Stimulated activated memory B cell treated with anti-CD40 and anti-IgM and Interleukin-4, amounts not matched to agents 10 μg/mL and 1 μg/mL and 100 μg/mL, for 72 hours (primary cell): ENCODE results near the gene MAMDC4.
A peak's percentile ranks its signal among the peaks of the same experiment; 100 is the strongest.

Experiments
- ATAC-seq: fragments of 150-1000 bp; cut with Tn5 transposase; 2 replicates; pipeline ENCODE4 v1.10.0; 2021
- H3K27ac Mint-ChIP-seq: one replicate; pipeline ENCODE4 v1.8.0; 2022; ENCODE audit warnings: mild to moderate bottlenecking, mixed read lengths
- H3K27me3 Mint-ChIP-seq: one replicate; pipeline ENCODE4 v1.8.0; 2022; ENCODE audit warnings: mixed read lengths
- H3K36me3 Mint-ChIP-seq: one replicate; pipeline ENCODE4 v1.8.0; 2022; ENCODE audit warnings: mixed read lengths
- H3K4me1 Mint-ChIP-seq: one replicate; pipeline ENCODE4 v1.8.0; 2022; ENCODE audit warnings: mixed read lengths
- H3K4me3 Mint-ChIP-seq: one replicate; pipeline ENCODE4 v1.8.0; 2022; ENCODE audit warnings: mild to moderate bottlenecking, moderate library complexity, mixed read lengths
- H3K9me3 Mint-ChIP-seq: one replicate; pipeline ENCODE4 v1.8.0; 2022; ENCODE audit warnings: mixed read lengths

The MAMDC4 gene

DNA sequence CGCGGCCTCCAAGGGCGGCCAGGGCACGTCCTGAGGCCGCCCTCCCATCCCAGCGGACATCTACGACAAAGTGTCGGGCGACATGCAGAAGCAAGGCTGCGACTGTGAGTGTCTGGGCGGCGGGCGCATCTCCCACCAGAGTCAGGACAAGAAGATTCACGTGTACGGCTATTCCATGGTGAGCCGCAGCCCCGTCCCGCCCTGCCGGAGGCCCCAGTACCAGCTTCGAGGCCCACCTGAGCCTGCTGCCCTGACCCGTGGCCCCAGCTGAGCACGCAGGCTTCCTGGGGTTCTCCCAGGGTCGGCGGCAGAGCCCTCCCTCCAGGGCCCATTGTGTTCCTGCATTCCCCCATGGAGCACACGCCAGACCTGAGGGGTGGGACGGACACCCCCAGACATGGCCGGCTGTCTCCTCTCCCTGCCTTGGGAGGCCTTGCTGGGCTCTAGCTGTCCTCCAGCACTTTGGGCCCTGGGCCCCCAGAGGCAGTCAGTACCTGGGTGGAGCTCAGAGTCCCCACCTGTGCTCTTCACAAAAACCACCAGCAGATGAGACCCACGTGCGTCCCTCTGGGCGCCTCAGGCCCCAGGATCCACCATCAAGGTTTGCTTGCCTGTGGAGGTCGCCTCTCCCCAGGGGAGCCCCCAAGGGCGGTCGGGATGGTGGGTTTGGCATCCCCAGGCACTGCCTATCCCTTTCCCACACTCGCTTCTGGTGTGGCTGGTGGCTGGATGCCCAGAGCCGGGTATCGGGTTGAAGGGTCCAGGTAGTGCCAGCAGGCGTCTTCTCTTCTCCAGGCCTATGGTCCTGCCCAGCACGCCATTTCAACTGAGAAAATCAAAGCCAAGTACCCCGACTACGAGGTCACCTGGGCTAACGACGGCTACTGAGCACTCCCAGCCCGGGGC, 1.9 kb upstream of the MAMDC4 start:
- no peaks in the 10 kb centered on the region for H3K9me3 Mint-ChIP-seq
- H3K27ac Mint-ChIP-seq, result peak overlapping the region; percentile 87
- peaks cover 6% of the 10 kb centered on the region for H3K36me3 Mint-ChIP-seq
- H3K4me3 Mint-ChIP-seq, result peak overlapping the region; percentile 97
- peaks cover 26% of the 10 kb centered on the region for H3K4me1 Mint-ChIP-seq
- no peak for ATAC-seq
- H3K27me3 Mint-ChIP-seq, result peaks cover 14% of the 10 kb centered on the region

DNA sequence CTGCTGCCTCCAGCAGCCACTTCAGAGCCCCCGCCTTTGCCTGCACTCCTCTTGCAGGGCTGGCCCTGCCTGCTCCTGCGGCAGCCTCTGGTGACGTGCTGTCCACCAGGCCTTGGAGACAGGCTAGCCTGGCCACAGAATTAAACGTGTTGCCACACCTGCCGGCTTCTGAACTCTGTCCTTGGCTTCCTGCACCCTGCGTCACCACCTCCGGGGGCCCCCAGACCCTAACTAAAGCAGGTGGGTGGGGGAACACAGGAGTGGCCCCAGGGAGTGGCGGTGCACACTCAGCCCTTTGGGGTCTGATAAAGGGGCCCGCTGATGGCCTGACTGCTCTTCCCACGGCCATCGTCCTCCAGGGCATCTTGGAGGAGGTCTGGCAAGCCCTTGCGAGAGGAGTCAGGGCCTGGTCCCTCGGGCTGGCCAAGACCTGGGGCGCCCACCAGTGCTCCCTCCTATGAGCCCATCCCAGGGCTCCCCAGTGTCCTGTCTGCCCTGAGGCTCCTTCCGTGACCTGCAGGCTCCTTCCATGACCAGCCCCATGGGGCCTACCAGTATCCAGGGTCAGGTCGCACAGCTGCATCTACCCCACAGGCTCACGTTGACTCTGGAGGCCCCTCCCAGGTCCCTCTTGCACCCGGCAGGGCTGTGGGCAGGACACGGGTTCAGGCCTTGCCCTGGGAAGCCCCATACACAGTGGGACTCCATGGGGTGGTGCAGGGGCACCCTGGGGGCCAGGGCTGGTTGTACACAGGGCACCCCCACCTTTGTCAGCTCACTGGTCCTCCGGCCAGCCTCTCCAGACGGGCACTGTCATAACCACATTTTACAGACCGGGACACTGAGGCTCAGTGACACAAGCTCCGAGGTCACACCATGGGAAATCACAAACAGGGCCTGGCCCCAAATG, 1.0 kb upstream of the MAMDC4 start:
- H3K9me3 Mint-ChIP-seq, result no peaks in the 10 kb centered on the region

DNA sequence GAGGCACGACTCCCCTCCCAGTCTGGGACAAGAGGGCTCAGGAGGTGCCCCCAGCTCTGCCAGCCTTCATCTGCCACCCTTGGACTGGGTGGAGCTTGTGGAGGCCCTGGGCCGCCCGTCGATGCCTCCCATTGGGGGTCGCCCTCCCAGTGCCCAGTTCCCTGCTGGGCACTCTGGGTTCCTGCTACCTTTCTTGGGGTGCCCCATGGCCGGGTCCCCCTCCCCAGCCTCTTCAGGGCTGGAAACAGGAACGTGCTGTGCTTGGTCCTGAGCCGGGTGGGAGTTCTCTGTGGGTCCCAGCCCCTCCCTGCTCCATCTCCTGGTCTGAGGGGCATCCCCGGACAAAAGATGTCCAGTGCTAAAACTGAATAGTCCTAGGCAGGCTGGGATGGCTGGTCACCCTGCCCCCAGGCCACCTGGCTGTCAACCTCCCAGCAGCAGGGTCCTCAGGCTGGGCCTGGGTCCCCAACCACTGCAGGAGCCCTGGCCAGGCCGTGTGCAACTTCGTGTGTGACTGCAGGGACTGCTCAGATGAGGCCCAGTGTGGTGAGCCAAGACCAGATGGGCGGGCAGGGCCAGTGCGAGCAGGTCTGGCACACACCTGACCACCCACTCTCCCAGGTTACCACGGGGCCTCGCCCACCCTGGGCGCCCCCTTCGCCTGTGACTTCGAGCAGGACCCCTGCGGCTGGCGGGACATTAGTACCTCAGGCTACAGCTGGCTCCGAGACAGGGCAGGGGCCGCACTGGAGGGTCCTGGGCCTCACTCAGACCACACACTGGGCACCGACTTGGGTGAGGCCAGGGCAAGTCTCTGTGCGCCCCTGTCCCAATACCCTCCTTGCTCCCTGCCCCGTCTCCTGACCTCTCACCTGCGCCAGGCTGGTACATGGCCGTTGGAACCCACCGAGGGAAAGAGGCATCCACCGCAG, 784 bp downstream of the MAMDC4 start:
- Mint-ChIP-seq H3K36me3 (peaks cover 6% of the 10 kb centered on the region), H3K4me3 (no peak overlapping the region)

More for the DNA sequence above, 1.0 kb upstream of the MAMDC4 start:
- ATAC-seq, result no peak
- Mint-ChIP-seq H3K4me1 (peaks cover 26% of the 10 kb centered on the region), H3K36me3 (peaks cover 6% of the 10 kb centered on the region), H3K27me3 (peaks cover 14% of the 10 kb centered on the region), H3K27ac (no peak overlapping the region), H3K4me3 (peak overlapping the region; percentile 97)

DNA sequence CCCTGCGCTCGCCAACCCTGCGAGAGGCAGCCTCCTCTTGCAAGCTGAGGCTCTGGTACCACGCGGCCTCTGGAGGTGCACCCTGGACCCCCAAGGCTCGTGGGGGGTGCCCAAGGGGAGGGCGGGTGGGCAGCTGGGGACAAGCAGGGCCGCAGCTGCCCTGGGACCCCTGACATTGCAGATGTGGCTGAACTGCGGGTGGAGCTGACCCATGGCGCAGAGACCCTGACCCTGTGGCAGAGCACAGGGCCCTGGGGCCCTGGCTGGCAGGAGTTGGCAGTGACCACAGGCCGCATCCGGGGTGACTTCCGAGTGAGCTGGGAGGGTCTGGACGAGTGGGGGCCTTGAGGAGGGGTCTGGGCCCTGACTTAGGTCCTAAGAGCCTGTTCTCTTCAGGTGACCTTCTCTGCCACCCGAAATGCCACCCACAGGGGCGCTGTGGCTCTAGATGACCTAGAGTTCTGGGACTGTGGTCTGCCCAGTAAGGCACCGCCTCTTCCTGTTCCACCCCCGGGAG, 1.5 kb downstream of the MAMDC4 start:
- H3K9me3 Mint-ChIP-seq, result no peaks in the 10 kb centered on the region
- no peaks in the 10 kb centered on the region for H3K27me3 Mint-ChIP-seq
- no peak for ATAC-seq
- H3K27ac Mint-ChIP-seq, result no peak overlapping the region
- H3K36me3 Mint-ChIP-seq, result peaks cover 6% of the 10 kb centered on the region
- peaks cover 14% of the 10 kb centered on the region for H3K4me1 Mint-ChIP-seq
- H3K4me3 Mint-ChIP-seq, result no peak overlapping the region

More for the DNA sequence above, 784 bp downstream of the MAMDC4 start:
- ATAC-seq, result no peak
- Mint-ChIP-seq H3K27me3 (peaks cover 5% of the 10 kb centered on the region), H3K4me1 (peaks cover 19% of the 10 kb centered on the region), H3K9me3 (no peaks in the 10 kb centered on the region), H3K27ac (no peak overlapping the region)

DNA sequence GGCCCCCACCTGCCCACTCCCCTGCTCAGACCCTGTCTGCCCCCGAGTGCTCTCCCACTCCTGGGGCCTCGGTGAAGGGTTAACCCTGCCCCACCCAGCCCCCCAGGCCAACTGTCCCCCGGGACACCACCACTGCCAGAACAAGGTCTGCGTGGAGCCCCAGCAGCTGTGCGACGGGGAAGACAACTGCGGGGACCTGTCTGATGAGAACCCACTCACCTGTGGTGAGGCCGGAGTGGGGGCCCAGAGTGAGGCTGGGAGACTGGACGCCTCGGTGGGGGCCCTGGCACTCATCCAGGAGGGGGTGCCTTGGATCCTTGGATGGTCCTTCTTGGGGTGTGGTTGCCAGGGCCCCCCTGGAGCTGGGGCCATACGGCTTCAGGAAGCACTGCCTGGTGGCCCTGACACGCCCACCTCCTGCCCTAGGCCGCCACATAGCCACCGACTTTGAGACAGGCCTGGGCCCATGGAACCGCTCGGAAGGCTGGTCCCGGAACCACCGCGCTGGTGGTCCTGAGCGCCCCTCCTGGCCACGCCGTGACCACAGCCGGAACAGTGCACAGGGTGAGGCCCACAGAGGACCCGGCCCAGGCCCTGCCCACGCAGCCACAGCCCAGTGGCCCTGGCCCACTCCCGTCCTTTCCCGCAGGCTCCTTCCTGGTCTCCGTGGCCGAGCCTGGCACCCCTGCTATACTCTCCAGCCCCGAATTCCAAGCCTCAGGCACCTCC, 2.1 kb downstream of the MAMDC4 start:
- H3K9me3 Mint-ChIP-seq, result no peaks in the 10 kb centered on the region

DNA sequence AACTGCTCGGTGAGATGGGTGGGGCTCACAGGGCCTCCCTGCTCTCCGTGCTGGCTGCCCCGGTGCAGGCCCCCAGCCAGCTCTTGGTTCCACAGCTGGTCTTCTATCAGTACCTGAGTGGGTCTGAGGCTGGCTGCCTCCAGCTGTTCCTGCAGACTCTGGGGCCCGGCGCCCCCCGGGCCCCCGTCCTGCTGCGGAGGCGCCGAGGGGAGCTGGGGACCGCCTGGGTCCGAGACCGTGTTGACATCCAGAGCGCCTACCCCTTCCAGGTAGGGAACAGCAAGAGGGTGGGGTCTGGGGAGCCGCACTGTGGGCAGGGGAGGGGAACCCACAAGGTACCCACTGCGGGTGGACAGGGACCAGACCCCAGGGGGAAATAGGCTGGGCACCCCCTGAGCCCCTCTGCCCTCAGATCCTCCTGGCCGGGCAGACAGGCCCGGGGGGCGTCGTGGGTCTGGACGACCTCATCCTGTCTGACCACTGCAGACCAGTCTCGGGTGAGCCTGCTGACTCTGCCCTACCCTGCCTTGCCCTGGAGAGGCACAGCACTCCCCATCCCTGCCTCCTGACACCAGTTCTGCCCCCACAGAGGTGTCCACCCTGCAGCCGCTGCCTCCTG, 2.8 kb downstream of the MAMDC4 start:
- H3K27ac Mint-ChIP-seq, result no peak overlapping the region

More for the DNA sequence above, 2.1 kb downstream of the MAMDC4 start:
- Mint-ChIP-seq H3K4me1 (peaks cover 14% of the 10 kb centered on the region), H3K36me3 (peaks cover 6% of the 10 kb centered on the region), H3K27me3 (no peaks in the 10 kb centered on the region), H3K4me3 (no peak overlapping the region), H3K27ac (no peak overlapping the region)
- no peak for ATAC-seq

DNA sequence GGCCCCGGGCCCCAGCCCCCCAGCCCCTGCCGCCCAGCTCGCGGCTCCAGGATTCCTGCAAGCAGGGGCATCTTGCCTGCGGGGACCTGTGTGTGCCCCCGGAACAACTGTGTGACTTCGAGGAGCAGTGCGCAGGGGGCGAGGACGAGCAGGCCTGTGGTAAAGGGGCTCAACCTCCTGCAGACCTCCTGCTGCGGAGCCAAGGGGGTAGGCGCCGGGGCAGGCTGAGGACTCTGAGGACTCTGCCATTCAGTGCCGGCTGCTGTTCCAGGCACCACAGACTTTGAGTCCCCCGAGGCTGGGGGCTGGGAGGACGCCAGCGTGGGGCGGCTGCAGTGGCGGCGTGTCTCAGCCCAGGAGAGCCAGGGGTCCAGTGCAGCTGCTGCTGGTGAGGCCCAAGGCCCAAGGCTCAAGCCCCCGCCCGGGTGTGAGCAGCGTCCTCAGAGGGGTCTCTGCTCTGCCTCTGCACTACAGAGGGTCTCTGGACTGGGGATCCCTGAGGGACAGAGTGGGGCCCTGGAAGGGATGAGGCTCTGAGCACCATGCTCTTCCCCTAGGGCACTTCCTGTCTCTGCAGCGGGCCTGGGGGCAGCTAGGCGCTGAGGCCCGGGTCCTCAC, 3.4 kb downstream of the MAMDC4 start:
- no peaks in the 10 kb centered on the region for H3K27me3 Mint-ChIP-seq
- H3K4me1 Mint-ChIP-seq, result peaks cover 12% of the 10 kb centered on the region
- ATAC-seq, result no peak

More for the DNA sequence above, 2.8 kb downstream of the MAMDC4 start:
- no peak overlapping the region for H3K4me3 Mint-ChIP-seq
- H3K27me3 Mint-ChIP-seq, result no peaks in the 10 kb centered on the region
- peaks cover 12% of the 10 kb centered on the region for H3K4me1 Mint-ChIP-seq
- no peaks in the 10 kb centered on the region for H3K9me3 Mint-ChIP-seq
- H3K36me3 Mint-ChIP-seq, result peaks cover 6% of the 10 kb centered on the region
- ATAC-seq, result no peak

DNA sequence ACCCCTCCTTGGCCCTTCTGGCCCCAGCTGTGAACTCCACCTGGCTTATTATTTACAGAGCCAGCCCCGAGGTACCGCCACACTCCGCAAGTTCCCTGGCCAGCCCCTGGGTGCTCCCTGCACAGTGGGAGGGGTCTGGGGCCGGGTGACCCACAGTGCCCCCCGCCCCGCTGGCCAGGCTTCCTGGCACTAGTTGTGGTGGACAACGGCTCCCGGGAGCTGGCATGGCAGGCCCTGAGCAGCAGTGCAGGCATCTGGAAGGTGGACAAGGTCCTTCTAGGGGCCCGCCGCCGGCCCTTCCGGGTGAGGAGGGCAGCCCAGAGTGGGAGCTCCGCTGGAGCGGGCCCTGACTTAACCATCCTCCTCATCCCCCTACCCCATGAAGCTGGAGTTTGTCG, 3.9 kb downstream of the MAMDC4 start:
- Mint-ChIP-seq H3K27me3 (no peaks in the 10 kb centered on the region), H3K4me1 (peaks cover 15% of the 10 kb centered on the region), H3K36me3 (peaks cover 5% of the 10 kb centered on the region)

More for the DNA sequence above, 3.4 kb downstream of the MAMDC4 start:
- Mint-ChIP-seq H3K27ac (no peak overlapping the region), H3K9me3 (no peaks in the 10 kb centered on the region), H3K36me3 (peaks cover 6% of the 10 kb centered on the region), H3K4me3 (no peak overlapping the region)

DNA sequence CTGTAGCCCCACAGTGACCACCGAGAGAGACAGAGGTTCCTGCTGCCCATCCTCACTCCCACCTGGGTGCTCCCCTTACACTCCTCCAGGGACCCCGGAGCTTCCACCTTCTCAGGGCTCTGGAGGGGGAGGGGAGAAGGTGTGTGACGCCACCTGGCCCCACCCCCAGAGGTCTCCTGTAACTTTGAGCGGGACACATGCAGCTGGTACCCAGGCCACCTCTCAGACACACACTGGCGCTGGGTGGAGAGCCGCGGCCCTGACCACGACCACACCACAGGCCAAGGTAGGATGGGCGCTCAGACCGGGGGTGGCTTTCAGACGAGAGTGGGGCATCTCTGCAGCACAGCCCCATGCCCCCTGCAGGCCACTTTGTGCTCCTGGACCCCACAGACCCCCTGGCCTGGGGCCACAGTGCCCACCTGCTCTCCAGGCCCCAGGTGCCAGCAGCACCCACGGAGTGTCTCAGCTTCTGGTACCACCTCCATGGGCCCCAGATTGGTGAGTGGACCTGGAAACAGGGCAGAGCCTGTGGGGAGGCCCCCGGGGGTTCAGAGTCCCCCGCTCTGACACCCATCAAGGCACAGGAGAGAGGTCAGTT, 4.5 kb downstream of the MAMDC4 start:
- Mint-ChIP-seq H3K27me3 (no peaks in the 10 kb centered on the region), H3K9me3 (no peaks in the 10 kb centered on the region), H3K4me3 (no peak overlapping the region), H3K27ac (no peak overlapping the region), H3K36me3 (peaks cover under 1% of the 10 kb centered on the region), H3K4me1 (peaks cover 15% of the 10 kb centered on the region)
- no peak for ATAC-seq

More for the DNA sequence above, 3.9 kb downstream of the MAMDC4 start:
- H3K9me3 Mint-ChIP-seq, result no peaks in the 10 kb centered on the region
- H3K4me3 Mint-ChIP-seq, result no peak overlapping the region
- H3K27ac Mint-ChIP-seq, result no peak overlapping the region
- ATAC-seq, result no peak

DNA sequence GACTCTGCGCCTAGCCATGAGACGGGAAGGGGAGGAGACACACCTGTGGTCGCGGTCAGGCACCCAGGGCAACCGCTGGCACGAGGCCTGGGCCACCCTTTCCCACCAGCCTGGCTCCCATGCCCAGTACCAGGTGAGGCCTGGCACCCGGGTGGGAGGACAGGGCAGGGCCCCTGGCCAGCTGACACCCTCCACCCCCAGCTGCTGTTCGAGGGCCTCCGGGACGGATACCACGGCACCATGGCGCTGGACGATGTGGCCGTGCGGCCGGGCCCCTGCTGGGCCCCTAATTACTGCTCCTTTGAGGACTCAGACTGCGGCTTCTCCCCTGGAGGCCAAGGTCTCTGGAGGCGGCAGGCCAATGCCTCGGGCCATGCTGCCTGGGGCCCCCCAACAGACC, 5.0 kb downstream of the MAMDC4 start:
- peaks cover 6% of the 10 kb centered on the region for H3K36me3 Mint-ChIP-seq
- H3K4me1 Mint-ChIP-seq, result peaks cover 20% of the 10 kb centered on the region
- H3K27me3 Mint-ChIP-seq, result no peaks in the 10 kb centered on the region
- ATAC-seq, result no peak
- no peak overlapping the region for H3K4me3 Mint-ChIP-seq
- no peak overlapping the region for H3K27ac Mint-ChIP-seq
- H3K9me3 Mint-ChIP-seq, result no peaks in the 10 kb centered on the region

DNA sequence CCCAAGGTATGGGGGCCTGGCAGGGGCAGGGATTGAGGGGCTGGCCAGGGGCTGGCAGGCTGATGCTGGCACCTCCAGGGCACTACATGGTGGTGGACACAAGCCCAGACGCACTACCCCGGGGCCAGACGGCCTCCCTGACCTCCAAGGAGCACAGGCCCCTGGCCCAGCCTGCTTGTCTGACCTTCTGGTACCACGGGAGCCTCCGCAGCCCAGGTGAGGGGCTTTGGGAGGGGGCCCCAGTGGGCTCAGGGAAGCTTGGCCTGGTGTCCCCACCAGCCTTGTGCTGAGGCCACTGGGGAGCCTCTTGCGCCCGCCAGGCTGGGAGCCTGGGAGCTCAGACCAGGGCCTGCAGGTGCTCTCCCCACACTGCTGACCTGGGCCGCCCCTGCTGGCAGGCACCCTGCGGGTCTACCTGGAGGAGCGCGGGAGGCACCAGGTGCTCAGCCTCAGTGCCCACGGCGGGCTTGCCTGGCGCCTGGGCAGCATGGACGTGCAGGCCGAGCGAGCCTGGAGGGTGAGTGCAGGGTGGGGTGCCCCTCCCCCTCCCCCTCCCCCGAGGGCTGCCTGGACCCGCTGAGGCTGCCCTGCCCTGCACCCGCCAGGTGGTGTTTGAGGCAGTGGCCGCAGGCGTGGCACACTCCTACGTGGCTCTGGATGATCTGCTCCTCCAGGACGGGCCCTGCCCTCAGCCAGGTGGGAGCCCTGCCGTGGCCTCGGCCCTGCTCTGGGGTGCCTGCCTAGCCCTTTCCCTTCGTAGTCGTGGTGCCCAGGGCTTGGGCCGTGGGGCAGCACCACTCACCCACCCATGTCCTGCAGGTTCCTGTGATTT, 5.7 kb downstream of the MAMDC4 start:
- Mint-ChIP-seq H3K4me3 (no peak overlapping the region), H3K9me3 (no peaks in the 10 kb centered on the region), H3K27me3 (no peaks in the 10 kb centered on the region), H3K4me1 (peaks cover 24% of the 10 kb centered on the region), H3K27ac (no peak overlapping the region), H3K36me3 (peaks cover 10% of the 10 kb centered on the region)
- ATAC-seq, result no peak

DNA sequence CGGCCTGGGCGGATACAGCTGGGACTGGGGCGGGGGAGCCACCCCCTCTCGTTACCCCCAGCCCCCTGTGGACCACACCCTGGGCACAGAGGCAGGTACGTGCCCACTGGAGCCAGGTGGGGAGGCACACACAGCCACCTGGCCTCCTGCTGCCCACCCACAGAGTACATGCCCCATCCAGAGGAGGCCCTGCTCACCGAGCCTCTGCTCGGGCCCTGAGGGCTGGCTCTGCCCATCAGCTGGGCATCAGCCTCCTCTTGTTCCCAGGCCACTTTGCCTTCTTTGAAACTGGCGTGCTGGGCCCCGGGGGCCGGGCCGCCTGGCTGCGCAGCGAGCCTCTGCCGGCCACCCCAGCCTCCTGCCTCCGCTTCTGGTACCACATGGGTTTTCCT, 6.3 kb downstream of the MAMDC4 start:
- ATAC-seq, result no peak
- Mint-ChIP-seq H3K9me3 (no peaks in the 10 kb centered on the region), H3K4me1 (peaks cover 24% of the 10 kb centered on the region)

More for the DNA sequence above, 6.3 kb downstream of the MAMDC4 start:
- peaks cover 16% of the 10 kb centered on the region for H3K36me3 Mint-ChIP-seq
- H3K27me3 Mint-ChIP-seq, result no peaks in the 10 kb centered on the region
- no peak overlapping the region for H3K27ac Mint-ChIP-seq
- H3K4me3 Mint-ChIP-seq, result no peak overlapping the region
